NCI-H2081 treated with DMSO at 0.1 percent for 48 hours (cell line): ENCODE data around the gene ROBO4.

Experiments
- DNase-seq: peaks from one replicate; lab custom pipeline; 2025; lab: John Stamatoyannopoulos, UW

ROBO4 gene

DNA sequence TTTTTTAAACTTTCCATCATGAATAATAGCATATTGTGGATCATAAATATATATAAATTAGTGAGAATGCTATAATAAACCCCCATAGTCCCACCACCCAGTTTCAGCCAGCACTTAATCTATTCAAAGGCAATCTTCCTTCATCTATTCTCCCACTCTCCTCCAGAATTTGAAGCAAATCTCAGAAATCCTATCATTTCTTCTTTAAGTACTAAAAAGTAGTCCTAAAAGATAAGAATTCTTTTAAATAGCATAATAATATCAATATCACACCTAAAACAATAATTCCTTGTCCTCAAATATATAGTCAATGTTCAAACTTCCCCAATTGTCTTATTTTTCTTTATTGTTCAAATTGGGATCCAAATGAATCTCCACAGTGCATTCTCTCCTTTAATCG is 57.0 kb downstream of the ROBO4 start:
- DNase-seq: no peak

DNA sequence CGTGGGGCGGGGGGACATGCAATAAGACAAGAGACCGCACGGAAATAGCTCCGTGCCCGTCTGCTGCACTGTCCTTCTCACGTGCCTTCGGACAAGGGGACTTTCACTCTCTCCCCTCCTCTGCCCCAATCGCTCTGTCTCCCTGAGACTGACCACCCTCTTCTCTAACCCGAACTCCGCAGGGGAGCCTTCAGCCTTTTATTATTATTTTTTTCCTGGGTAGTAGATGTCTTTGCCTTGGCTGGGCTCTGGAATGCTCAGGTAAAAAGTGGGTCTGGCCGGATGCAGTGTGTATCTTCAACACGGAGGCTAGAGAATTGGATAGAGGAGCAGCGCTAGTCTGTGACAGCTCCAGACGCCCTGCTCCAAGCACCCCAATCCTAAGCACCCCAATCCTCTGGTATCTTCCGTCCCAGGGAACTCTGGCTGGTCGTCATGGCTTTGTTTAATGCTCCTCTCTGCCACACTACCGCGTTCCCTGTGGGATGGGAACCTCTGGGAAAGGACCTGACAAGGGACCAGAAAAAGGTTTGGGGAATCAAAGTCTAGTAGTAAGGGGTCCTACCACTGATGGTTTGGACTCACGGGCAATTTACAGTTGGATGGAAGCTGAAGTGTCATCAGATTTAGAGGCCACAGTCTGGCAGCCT is 57.6 kb downstream of the ROBO4 start:
- DNase-seq: no peak

DNA sequence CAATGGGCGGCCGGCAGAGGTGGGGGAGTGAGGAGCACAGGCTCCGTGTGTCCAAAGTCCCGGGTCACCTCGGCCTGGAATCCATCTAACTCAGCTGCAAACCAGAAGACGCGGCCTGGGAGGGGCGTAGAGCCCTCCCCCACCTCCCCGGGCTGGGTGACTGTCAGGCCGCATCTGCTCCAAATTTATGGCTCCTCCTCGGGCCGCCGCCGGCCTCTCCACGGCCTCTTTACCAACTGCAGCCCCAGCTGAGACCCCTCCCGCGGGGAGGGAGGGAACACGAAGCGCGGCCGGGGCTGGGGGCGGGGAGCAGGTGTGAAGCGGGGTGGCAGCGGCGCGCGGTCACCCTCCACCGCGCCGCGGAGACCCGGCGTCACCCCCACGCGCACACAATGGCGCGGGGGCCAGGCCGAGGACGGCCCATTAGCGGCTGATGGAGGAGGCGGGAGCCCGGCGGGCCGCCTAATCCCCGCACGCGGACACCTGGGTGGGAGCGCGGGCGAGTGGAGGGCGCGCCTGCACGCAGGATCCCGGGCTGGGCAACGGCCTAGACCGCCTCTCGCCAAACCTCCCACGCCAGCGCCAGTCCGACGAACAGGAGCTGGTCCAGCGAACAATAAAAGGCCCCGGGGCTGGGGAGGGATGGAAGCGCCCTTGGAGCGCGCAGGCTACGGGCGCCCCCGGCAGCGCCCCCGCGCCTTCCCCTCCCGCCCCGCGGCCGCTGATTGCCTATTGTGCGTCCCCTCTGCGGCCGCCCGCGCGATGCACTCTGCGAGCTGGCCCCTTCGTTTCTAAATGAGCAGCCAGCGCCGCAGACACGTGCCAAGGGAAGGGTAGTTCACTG is 58.3 kb downstream of the ROBO4 start:
- DNase-seq: no peak

DNA sequence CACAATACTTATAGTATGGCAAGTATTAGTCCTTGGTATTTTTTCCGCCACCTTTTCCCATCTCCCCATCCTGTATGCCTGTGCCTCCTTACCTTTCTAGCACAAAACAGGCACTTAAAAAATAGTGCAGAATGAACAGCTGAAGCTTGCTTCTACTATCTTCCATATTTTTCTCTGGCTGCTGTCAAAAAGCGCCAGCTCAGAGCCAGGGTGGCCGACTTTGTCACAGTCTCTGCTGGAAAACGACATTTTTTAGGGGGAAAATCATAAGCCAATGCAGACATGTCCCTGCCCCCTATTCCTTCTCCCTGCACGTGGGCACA is 58.9 kb downstream of the ROBO4 start:
- DNase-seq: no peak

DNA sequence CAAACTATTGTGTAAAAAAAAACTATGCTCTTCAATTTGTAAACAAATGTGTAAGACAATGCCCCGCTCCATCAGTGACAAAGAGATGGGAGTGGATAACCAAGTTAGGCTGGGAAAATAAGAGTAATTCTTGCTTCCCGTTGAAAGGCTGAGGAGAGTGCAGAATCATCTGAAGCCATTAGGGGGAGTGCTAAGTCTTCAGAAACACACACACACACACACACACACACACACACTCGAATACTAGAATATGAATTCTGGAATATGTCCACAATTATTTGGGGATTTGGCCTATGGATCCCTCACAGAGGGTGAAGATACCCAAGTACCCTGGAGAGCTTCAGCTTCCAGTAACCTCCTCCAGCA is 60.2 kb downstream of the ROBO4 start:
- DNase-seq: no peak

DNA sequence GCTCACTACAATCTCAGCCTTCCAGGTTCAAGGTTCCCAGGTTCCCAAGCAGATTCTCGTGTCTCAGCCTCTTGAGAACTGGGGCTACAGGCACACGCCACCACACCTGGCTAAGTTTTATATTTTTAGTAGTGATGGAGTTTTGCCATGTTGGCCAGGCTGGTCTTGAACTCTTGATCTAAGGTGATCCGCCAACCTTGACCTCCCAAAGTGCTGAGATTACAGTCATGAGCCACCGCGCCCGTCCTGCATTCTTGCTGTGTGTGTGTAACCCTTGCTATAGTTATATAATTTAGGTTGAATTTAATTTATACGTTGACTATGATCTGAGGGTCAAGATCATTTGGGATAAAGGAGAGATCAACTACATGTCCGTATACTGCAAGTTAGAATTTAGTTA is 61.7 kb downstream of the ROBO4 start:
- no peak for DNase-seq

DNA sequence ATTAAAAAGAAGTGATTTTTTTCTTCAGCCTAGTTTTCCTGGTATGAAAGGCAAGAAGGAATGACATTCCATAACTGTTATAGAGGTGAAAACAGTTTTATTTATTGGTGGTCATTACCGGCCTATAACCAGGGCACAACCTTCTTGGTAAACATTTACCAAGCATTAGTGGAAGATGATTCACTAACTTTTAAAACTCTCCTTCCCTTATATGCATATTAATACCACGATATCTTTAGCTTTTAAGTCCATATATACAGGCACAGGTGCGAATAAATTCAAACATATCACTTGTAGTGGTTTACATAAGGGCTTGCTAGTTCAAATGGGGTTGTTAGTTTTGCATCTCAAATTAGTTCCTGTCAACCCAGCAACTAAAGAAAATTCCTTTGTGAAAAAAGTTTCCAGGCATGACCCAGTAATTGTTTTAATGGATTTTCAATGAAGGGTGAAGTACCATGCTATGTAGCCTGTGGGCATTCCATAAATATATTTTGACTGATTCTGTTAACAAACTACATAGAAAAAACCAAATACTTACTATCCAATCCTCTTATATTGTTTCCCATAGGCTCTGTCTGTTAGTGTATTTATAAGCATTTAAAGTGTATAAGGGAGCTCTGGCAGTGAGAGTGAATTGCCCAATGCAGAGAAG is 63.0 kb downstream of the ROBO4 start:
- DNase-seq: no peak
